Left ventricle myocardium inferior (tissue), 1 donor: ENCODE results near the gene PCARE. TPM values are rescaled to one million over a fixed set of nuclear protein-coding genes. Genes with fewer than 3 reads are reported as not detected.

Experiments used
- DNase-seq: peaks from one replicate; pipeline ENCODE4 v3.0.0-alpha.2; 2020
- H3K27ac ChIP-seq: fragments of 200-600 bp; replicated peaks from 2 replicates; pipeline ENCODE4 v1.8.0; 2021
- H3K27me3 ChIP-seq: fragments of 200-600 bp; 2 replicates; pipeline ENCODE4 v1.8.0; 2021; ENCODE audit warnings: low read depth
- H3K36me3 ChIP-seq: fragments of 200-600 bp; 2 replicates; pipeline ENCODE4 v1.8.0; 2021
- H3K4me1 ChIP-seq: fragments of 200-600 bp; 2 replicates; pipeline ENCODE4 v1.8.0; 2021
- H3K4me3 ChIP-seq: fragments of 200-600 bp; 2 replicates; pipeline ENCODE4 v1.8.0; 2021; ENCODE audit warnings: mild to moderate bottlenecking, moderate library complexity
- H3K9me3 ChIP-seq: fragments of 200-600 bp; replicated peaks from 2 replicates; pipeline ENCODE4 v1.8.0; 2021
- intact Hi-C: fragments of 100-400 bp; cut with micrococcal nuclease; formaldehyde crosslinking; loops from one replicate; pipeline ENCODE4 v1.11.0; 2022
- total RNA-seq: library from RNA; stranded (reverse); fragmentation: NEBNext Ultra II Directional; extraction: Animal tissue kit (Norgen Biotek cat#: 25700); gene quantifications from one replicate; pipeline ENCODE4 v1.2.1, GENCODE V29; 2021
- TF ChIP-seq, protein P1 (sequence below): fragments of 200-600 bp; IDR thresholded peaks from 2 replicates; pipeline ENCODE4 v1.8.0; 2021; ENCODE audit warnings: antibody characterized with exemption, mild to moderate bottlenecking, borderline replicate concordance
- donor health status: DM: no; HTN: yes; CAD: no; lungs with severe emphysema.

The PCARE gene
- total RNA-seq, 1 donor from 2014 or later, result 0.74 TPM

DNA sequence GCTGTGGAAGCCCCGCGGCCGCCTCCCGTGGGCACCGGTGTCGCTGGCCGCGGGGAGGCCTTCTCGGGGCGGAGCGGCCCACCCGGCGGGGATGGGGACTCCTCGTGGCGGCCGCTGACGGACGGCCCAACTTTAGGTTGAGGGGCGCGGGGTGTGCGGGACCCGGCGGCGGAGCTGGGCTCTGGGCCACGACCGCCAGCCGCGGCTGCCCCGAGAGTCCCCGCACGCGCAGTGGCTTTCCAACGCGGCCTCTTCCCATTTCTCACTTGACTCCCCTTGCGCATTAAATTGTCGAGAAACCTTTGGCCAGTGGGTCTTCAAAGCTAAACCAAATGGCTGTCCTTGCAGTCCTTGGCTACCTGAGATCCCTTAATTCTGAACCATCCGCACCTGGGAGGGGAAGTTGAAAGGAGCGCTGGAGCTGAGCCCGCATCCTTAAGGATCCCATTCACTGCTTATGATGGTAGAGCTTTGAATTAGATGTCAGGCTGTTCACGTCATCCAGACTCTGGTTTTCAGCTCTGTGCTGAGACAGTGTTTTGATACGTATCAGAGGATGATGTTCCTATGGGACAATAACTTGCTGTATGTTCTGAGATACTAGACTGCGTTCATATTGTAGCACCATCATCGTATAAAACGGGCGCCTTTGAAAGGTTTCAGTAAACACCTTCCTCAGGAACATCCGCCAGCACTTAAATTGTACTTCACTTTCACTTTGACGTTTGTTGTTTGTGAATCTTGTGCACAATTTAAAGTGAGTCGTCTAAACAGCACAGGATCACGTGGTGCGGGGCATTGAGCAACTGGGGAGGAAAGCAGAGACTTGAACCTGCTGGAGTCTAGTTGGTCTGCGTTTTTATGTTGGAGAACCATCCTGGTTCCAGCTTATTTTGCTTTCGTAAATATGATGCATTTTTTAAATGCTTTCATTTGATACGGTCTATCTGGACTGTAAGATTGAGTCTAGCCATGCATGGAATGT lies 41.8 kb upstream of the PCARE start:
- Histone ChIP-seq H3K4me3 (peak overlapping the region; percentile 82), H3K4me1 (peaks cover 58% of the 10 kb centered on the region), H3K27me3 (no peaks in the 10 kb centered on the region), H3K36me3 (no peaks in the 10 kb centered on the region), H3K27ac (peak overlapping the region; percentile 88), H3K9me3 (no peaks in the 10 kb centered on the region)
- TF ChIP-seq, protein P1, sequence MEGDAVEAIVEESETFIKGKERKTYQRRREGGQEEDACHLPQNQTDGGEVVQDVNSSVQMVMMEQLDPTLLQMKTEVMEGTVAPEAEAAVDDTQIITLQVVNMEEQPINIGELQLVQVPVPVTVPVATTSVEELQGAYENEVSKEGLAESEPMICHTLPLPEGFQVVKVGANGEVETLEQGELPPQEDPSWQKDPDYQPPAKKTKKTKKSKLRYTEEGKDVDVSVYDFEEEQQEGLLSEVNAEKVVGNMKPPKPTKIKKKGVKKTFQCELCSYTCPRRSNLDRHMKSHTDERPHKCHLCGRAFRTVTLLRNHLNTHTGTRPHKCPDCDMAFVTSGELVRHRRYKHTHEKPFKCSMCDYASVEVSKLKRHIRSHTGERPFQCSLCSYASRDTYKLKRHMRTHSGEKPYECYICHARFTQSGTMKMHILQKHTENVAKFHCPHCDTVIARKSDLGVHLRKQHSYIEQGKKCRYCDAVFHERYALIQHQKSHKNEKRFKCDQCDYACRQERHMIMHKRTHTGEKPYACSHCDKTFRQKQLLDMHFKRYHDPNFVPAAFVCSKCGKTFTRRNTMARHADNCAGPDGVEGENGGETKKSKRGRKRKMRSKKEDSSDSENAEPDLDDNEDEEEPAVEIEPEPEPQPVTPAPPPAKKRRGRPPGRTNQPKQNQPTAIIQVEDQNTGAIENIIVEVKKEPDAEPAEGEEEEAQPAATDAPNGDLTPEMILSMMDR, result no peak
- DNase-seq, result peak; percentile 56
- intact Hi-C loops, result no loop called here

DNA sequence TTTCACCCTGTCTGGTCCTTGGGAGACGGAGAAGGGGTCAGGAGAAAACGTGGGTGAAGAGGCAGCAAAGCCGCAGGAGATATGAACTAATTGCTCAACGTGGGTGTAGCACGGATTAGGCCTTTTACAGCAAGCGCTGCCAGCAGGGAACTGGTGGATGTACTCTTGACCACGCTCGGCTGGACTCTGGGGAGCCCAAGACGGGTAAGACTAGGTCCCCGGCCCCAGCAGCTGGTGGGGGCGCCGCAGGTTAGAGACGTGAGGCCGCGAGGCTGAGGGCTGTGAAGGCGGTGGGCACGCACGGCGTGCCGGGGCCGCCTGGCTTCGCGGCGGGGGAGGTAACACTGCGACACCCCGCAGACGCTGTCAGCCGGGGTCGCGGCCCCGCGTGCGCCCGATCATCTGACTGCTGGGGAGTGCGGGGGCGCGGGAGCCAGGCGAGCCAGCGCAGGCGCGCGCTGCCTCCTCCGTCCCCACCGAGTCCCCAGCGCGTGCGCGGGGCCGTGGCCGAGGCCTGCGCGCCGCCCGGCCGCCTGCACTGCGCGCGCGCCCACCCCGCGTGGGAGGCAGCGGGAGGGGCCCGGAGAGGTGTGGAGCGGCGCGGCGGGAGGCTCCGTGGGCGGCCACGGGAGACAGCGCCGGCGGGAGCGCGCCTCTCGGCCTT lies 40.8 kb upstream of the PCARE start, which contains the start of gene CLIP4:
CLIP4 (plus strand) TSS at position 470 of the 664 bp plus-strand sequence. CDS start 5,974 bp downstream, outside the sequence.
- intact Hi-C loops, result no loop called here
- TF ChIP-seq, protein P1, result no peak
- Histone ChIP-seq H3K4me1 (peaks cover 55% of the 10 kb centered on the region), H3K36me3 (no peaks in the 10 kb centered on the region), H3K4me3 (peak within 1 kb of the TSS; percentile 82), H3K9me3 (no peaks in the 10 kb centered on the region), H3K27ac (peak within 1 kb of the TSS; percentile 88), H3K27me3 (no peaks in the 10 kb centered on the region)
- peak; percentile 64 for DNase-seq

DNA sequence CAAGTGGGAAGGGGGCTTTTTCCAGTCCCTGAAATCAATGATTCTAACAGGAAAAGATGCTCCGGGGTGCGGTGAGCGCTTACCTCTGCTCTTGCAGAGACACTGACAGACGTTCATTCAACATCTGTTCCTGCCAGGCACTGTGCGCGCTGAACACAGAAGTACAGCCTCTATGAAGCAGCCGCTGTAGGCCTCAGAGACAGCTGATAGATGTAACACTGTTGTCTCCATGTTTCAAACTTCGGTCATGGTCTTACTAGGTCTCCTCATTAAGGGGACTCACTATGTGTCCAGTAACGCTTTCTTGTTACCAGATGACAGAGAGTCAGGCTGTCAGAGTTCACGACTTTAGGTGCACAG lies 40.2 kb upstream of the PCARE start:
- intact Hi-C loops, result no loop called here
- peak overlapping the region; percentile 88 for H3K27ac ChIP-seq
- H3K4me3 ChIP-seq, result peak overlapping the region; percentile 82
- DNase-seq, result no peak
- H3K36me3 ChIP-seq, result no peaks in the 10 kb centered on the region
- no peaks in the 10 kb centered on the region for H3K27me3 ChIP-seq
- H3K9me3 ChIP-seq, result no peaks in the 10 kb centered on the region
- H3K4me1 ChIP-seq, result peaks cover 49% of the 10 kb centered on the region
- TF ChIP-seq, protein P1, result no peak

- peak; percentile 42 for DNase-seq
- H3K27ac ChIP-seq, result peak overlapping the region; percentile 88
- intact Hi-C loops, result no loop called here
Observed at GRCh38 chr2:29113891-29114321, 39.6 kb upstream of the PCARE start.

More at GRCh38 chr2:29113891-29114321, 39.6 kb upstream of the PCARE start:
- Histone ChIP-seq H3K4me3 (no peak overlapping the region), H3K36me3 (no peaks in the 10 kb centered on the region), H3K27me3 (no peaks in the 10 kb centered on the region), H3K9me3 (no peaks in the 10 kb centered on the region), H3K4me1 (peaks cover 46% of the 10 kb centered on the region)
- TF ChIP-seq, protein P1, result no peak
